ENCODE data around the gene NDUFC2. TPM values are rescaled to one million over a fixed set of nuclear protein-coding genes. Genes with fewer than 3 reads are reported as not detected.

The NDUFC2 gene
- total and polyA plus RNA-seq, 2 of the 13 experiments (the other 11 are each of a cell fraction or from before 2014, with no cell fraction given): 256 to 363 TPM

DNA sequence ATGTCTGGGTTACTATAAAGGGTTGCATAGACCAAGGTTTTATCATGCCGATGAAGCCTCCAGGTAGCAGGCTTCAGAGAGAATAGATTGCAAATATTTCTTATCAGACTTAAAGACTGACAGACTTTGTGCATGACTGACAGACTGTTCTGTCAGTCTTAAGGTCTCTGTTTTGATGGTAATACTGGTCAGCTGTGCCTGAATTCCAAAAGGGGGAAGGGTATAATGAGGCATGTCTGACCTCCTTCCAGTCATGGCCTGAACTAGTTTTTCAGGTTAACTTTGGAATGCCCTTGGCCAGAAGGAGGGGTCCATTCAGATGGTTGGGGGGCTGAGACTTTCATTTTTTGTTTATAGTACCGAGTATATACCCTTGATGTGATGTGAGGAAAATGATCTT, 51.9 kb downstream of the NDUFC2 start (continued):
- TF ChIP-seq ZSCAN21 (CRISPR knock-in tag; IDR thresholded peaks at IDR 0.05; ENCODE audit: borderline replicate concordance): no peak

DNA sequence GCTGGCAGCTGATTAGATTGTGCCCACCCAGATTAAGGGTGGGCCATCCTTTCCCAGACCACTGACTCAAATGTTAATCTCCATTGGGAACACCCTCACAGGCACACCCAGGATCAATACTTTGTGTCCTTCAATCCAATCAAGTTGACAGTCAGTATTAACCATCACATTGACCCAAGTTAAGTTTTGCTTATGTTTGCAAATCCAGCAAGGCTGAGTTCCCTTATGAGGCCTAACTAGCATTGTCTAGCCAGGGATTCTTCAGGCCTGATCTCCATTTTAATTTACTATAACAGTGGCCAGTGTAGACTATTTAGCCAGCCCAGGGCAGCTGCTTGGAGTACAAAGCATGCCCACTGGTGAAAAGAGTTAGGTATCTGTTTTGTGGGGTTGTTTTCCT, 54.3 kb downstream of the NDUFC2 start:
- in situ Hi-C loops (cut with HindIII; ENCODE audit: extremely low pct_ligation_motif_present, low pct_unique_long_range_greater_than_20kb) (no loop called here), intact Hi-C loops (cut with micrococcal nuclease; ENCODE audit: unreplicated experiment) (no loop called here)
- ChIA-PET CTCF (ENCODE audit: low intra/inter-chr PET ratio, low total read pairs) (no interaction called here), POLR2A (interaction anchor here (0.6 kb wide), 1 partner anchor 203 kb away, joined by 4 read pairs; no protein-coding TSS in a partner anchor)
- H3K79me2 ChIP-seq (ENCODE audit: insufficient read depth, low read length): no peaks in the 10 kb centered on the region
- no peak overlapping the region for H3K4me3 ChIP-seq (replicated peaks in 1 of 3; ENCODE audit: insufficient read depth in 1 of 3, low read depth in 2 of 3, low read length in 3 of 3)
- no peaks in the 10 kb centered on the region for H3K36me3 ChIP-seq (replicated peaks in 1 of 2; ENCODE audit: control insufficient read depth in 1 of 2, insufficient read depth in 2 of 2, low read length in 2 of 2)
- no TSS peak for BruUV-seq (replicated peaks)
- H3K4me1 ChIP-seq (ENCODE audit: insufficient read depth, low read length): peaks cover 63% of the 10 kb centered on the region
- H3K4me2 ChIP-seq (ENCODE audit: low read depth, low read length): no peak overlapping the region
- no peak for TF ChIP-seq ZNF891 (CRISPR knock-in tag; IDR thresholded peaks at IDR 0.05)
- TF ChIP-seq ATF7-NPFF (CRISPR knock-in tag; IDR thresholded peaks at IDR 0.05; ENCODE audit: low read depth): no peak
- peak; percentile 65 to 66 for TF ChIP-seq MAFK (conservative IDR thresholded peaks at IDR 0.05 in 1 of 2, IDR thresholded peaks at IDR 0.05 in 1 of 2; ENCODE audit: low read length in 2 of 2)
- TF ChIP-seq MAFF (IDR thresholded peaks at IDR 0.05; ENCODE audit: low read depth, low read length): peak; percentile 28; the same call in 1 of the 2 replicates
- no peak overlapping the region for H2AFZ ChIP-seq (ENCODE audit: low read length)
- H3K27ac ChIP-seq (ENCODE audit: extremely low read length, insufficient read depth, low read length): no peak overlapping the region
- H3K27me3 ChIP-seq (ENCODE audit: control insufficient read depth in 1 of 2, insufficient read depth in 2 of 2, low read length in 2 of 2): no peaks in the 10 kb centered on the region
- FAIRE-seq (no peak), ATAC-seq (no peak), DNase-seq (ENCODE audit: low spot score) (no peak)
- no peaks in the 10 kb centered on the region for H3K9me3 ChIP-seq (ENCODE audit: low read length)
- H3K9ac ChIP-seq (ENCODE audit: insufficient read depth, low read depth, low read length): no peak overlapping the region
- no peaks in the 10 kb centered on the region for H4K20me1 ChIP-seq (ENCODE audit: insufficient read depth, low read length)

DNA sequence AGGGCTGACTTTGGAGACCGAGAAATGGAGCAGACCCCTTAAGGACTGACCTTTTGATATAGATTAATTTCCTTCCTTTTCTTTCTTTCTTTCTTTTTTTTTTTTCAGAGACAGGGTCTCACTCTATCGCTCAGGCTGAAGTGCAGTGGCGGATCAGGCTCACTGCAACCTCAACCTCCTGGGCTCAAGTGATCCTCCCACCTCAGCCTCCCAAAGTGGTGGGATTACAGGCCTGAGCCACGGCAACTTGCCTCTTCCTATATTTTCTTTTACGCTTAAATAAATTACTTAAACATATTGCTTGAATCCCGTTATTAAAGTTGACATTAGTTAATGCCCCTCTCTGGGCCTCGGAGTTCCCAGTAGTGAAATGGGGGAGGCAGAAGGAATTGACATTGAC, 56.2 kb downstream of the NDUFC2 start:
- Histone ChIP-seq H3K79me2 (ENCODE audit: insufficient read depth, low read length) (no peaks in the 10 kb centered on the region), H3K36me3 (replicated peaks in 1 of 2; ENCODE audit: control insufficient read depth in 1 of 2, insufficient read depth in 2 of 2, low read length in 2 of 2) (no peaks in the 10 kb centered on the region), H3K4me1 (ENCODE audit: insufficient read depth, low read length) (peaks cover 57% of the 10 kb centered on the region), H4K20me1 (ENCODE audit: insufficient read depth, low read length) (no peaks in the 10 kb centered on the region), H3K27ac (ENCODE audit: extremely low read length, insufficient read depth, low read length) (peak overlapping the region; percentile 63), H3K4me2 (ENCODE audit: low read depth, low read length) (peak overlapping the region; percentile 82), H3K9ac (ENCODE audit: insufficient read depth, low read depth, low read length) (peak overlapping the region; percentile 74), H2AFZ (ENCODE audit: low read length) (no peak overlapping the region), H3K27me3 (ENCODE audit: control insufficient read depth in 1 of 2, insufficient read depth in 2 of 2, low read length in 2 of 2) (no peaks in the 10 kb centered on the region), H3K4me3 (replicated peaks in 1 of 3; ENCODE audit: insufficient read depth in 1 of 3, low read depth in 2 of 3, low read length in 3 of 3) (peak overlapping the region; percentile 56 to 79 (median 67)), H3K9me3 (ENCODE audit: low read length) (no peaks in the 10 kb centered on the region)
- no peak for FAIRE-seq
- peak; percentile 48 for ATAC-seq
- BruUV-seq (replicated peaks): no TSS peak
- CTCF ChIA-PET (ENCODE audit: low intra/inter-chr PET ratio, low total read pairs): no interaction called here
- intact Hi-C loops (cut with micrococcal nuclease; ENCODE audit: unreplicated experiment): no loop called here
- in situ Hi-C loops (cut with HindIII; ENCODE audit: extremely low pct_ligation_motif_present, low pct_unique_long_range_greater_than_20kb): no loop called here
- POLR2A ChIA-PET: interaction anchor here (3.2 to 4.8 kb wide), 2 partner anchors 17 to 29 kb away, joined by 12 to 27 read pairs; partner anchors contain the start of gene INTS4
- no peak for DNase-seq (ENCODE audit: low spot score)
- WGBS (ENCODE audit: low lambda C conversion rate): 31% methylated on average over 7 of the region's 7 CpGs
- TF ChIP-seq SMC3 (IDR thresholded peaks at IDR 0.05; ENCODE audit: low read length) (no peak), ZNF724P (CRISPR knock-in tag; IDR thresholded peaks at IDR 0.05; ENCODE audit: borderline replicate concordance) (no peak), CEBPG (CRISPR knock-in tag; IDR thresholded peaks at IDR 0.05) (no peak), PITX1 (CRISPR knock-in tag; IDR thresholded peaks at IDR 0.05) (no peak), ZNF333 (CRISPR knock-in tag; IDR thresholded peaks at IDR 0.05; ENCODE audit: borderline replicate concordance) (no peak), ZNF782 (CRISPR knock-in tag; IDR thresholded peaks at IDR 0.05; ENCODE audit: borderline replicate concordance) (no peak)
- TF ChIP-seq, protein P1, sequence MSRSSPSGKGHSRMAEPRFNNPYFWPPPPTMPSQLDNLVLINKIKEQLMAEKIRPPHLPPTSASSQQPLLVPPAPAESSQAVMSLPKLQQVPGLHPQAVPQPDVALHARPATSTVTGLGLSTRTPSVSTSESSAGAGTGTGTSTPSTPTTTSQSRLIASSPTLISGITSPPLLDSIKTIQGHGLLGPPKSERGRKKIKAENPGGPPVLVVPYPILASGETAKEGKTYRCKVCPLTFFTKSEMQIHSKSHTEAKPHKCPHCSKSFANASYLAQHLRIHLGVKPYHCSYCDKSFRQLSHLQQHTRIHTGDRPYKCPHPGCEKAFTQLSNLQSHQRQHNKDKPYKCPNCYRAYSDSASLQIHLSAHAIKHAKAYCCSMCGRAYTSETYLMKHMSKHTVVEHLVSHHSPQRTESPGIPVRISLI (CRISPR knock-in tag; IDR thresholded peaks at IDR 0.05; ENCODE audit: borderline replicate concordance): 0 out of 2 replicates have a peak, but pooled peaks have one; percentile 16
- TF ChIP-seq, protein P2, sequence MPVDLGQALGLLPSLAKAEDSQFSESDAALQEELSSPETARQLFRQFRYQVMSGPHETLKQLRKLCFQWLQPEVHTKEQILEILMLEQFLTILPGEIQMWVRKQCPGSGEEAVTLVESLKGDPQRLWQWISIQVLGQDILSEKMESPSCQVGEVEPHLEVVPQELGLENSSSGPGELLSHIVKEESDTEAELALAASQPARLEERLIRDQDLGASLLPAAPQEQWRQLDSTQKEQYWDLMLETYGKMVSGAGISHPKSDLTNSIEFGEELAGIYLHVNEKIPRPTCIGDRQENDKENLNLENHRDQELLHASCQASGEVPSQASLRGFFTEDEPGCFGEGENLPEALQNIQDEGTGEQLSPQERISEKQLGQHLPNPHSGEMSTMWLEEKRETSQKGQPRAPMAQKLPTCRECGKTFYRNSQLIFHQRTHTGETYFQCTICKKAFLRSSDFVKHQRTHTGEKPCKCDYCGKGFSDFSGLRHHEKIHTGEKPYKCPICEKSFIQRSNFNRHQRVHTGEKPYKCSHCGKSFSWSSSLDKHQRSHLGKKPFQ (CRISPR knock-in tag; IDR thresholded peaks at IDR 0.05; ENCODE audit: insufficient replicate concordance): peak; percentile 6
